GM10266 (cell line): ENCODE measurements around the gene TNFRSF1A.

Experiments used
- DNase-seq: peaks from one replicate; pipeline ENCODE4 v3.0.0; 2012; ENCODE audit errors: extremely low spot score
- TF ChIP-seq, protein P1 (sequence below): IDR thresholded peaks from 2 replicates; pipeline ENCODE4 v1.5.1; 2012; ENCODE audit warnings: mild to moderate bottlenecking, low read depth; ENCODE audit not compliant: control insufficient read depth, insufficient read depth; ENCODE audit errors: missing control alignments

Gene TNFRSF1A

DNA sequence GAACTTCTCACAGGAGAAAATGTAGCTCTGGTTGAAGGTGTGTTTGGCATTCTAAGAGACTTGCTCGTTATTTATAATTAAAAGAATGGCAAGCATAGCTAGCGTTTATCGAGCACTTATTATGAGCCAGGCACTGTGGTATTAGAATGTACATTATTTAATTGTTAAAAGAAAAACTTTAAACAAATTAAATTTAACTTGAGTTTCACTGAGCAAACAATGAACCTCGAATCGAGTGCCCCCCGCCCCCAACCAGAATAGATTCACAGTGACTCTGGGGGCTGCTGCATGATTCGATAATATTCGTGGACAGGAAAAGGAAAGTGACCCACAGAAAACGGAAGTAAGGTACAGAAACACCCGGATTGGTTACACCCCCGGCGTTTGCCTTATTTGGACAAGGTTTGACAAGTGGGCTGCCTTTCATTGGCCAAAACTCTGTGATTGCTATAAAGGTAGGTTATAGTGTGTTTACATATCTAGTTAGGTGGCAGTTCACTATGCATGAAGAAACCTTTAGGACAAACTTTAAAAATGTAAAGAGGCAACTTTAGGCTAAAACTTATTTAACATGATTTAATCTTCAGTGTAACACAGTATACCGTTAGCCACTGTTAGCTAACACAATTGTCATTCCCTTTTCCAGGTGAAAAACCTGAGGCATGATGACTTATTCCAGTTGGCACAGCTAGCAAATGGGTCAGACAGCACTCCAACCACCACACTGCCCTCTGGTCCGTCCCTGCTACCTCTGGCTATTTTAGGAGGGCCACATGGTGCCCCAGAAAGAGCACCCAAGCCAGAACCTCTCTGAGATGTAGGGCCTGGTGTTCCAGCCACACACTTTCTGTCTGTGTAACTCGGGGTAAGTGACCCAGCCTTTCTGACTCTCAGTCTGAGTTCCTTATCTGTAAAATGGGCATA lies 26.4 kb upstream of the TNFRSF1A start:
- DNase-seq: no peak
- TF ChIP-seq, protein P1, sequence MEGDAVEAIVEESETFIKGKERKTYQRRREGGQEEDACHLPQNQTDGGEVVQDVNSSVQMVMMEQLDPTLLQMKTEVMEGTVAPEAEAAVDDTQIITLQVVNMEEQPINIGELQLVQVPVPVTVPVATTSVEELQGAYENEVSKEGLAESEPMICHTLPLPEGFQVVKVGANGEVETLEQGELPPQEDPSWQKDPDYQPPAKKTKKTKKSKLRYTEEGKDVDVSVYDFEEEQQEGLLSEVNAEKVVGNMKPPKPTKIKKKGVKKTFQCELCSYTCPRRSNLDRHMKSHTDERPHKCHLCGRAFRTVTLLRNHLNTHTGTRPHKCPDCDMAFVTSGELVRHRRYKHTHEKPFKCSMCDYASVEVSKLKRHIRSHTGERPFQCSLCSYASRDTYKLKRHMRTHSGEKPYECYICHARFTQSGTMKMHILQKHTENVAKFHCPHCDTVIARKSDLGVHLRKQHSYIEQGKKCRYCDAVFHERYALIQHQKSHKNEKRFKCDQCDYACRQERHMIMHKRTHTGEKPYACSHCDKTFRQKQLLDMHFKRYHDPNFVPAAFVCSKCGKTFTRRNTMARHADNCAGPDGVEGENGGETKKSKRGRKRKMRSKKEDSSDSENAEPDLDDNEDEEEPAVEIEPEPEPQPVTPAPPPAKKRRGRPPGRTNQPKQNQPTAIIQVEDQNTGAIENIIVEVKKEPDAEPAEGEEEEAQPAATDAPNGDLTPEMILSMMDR: no peak

DNA sequence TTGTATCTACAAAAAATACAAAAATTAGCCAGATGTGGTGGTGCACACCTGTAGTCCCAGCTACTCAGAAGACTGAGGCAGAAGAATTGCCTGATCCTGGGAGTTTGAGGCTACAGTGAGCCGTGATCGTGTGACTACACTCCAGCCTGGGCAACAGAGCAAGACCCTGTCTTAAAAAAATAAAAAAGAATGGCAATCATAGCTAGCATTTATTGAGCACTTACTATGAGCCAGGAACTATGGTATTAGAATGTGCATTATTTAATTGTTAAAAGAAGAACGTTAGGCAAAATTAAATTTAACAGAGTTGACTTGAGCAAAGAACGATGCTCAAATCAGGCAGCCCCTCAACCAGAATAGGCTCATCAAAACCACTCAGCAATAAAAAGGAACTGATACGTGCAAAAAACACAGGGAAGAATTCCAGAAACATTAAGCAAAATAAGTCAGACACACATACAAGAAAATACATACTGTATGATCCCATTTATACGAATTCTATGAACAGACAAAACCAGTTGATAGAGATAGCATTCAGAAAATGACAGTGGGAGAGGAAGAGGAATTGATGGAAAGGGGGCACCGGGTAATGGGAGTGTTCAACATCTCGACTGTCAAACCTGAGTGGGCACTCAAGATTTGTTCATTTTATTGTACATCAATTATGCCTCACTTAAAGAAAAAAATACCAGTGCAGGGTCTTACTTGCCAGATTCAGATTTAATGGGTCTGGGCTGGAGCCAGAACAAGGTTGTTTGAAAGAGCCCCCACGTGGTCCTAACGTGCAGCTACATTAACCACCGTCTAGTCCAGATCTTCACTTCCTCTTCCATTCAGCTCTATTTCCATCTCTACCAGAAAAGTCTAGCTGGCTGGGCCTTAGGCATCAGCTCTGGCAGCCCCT lies 25.4 kb upstream of the TNFRSF1A start:
- DNase-seq: peak; percentile 83
- TF ChIP-seq, protein P1: peak; percentile 19

DNA sequence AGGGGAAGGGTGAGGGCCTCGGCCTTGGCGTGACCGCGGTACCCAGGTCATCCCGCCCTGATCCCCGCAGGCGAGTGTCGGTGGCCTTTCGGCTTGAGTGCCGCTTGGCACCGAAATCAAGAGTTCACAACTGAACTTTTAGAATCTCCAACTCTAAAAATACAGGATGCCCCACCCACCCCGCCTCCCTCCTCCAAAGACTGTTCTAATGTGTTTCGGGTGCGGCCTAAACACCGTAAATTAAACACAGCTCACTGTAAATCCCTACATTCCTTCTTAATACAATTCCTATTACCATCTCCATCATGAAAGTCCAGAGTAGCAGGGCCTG lies 22.1 kb upstream of the TNFRSF1A start:
- TF ChIP-seq, protein P1: no peak
- DNase-seq: no peak

DNA sequence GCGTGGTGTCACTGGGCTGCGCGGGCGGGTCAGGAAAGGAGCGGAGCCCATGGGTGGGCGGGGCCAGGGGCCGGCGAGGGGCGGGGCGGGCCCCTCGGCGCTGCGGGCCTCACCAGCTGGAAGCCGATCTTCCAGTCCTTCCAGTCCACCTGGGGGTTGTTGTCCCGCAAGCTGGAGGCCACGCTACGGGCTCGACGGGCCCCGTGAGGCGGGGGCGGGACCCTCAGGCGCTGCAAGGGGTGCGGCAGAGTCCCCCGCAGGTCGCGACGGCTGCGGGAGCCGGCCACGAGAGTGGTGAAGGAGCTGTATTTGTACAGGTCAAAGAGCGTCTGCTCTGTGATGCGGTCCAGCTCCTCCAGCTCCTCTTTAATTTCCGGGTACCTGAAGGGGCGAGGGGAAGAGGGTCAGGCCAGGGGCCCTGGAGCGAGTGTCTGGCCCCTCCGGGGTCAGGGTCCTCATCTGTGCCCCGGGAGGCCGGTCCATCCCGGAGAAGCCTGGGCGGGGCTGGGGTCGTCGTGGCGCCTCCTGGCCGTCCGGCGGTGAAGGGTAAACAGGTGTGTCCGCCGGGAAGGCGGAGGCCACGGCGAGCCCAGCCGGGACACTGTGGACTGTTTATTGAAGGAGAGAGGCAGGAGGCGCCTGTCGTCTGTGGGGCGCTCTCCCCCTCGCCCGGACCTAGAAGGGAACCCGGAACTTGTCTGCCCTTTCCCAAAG lies 21.6 kb upstream of the TNFRSF1A start:
- peak; percentile 83 for DNase-seq
- TF ChIP-seq, protein P1: no peak

DNA sequence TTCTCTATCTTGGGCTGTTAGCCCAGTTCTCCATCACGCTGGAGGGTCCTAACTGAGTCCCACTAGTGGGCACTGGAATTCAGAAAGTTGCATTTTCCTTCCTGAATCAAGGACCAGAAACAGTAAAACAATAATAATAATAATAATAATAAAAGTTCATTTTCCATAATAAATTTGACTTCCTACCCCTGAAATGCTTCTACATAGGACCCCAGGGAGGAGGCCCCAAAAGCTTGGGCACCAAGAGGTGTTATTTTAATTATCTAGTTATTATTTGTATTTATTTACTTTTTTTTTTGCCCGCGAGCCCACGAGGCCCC lies 21.1 kb upstream of the TNFRSF1A start:
- no peak for DNase-seq
- TF ChIP-seq, protein P1: no peak

DNA sequence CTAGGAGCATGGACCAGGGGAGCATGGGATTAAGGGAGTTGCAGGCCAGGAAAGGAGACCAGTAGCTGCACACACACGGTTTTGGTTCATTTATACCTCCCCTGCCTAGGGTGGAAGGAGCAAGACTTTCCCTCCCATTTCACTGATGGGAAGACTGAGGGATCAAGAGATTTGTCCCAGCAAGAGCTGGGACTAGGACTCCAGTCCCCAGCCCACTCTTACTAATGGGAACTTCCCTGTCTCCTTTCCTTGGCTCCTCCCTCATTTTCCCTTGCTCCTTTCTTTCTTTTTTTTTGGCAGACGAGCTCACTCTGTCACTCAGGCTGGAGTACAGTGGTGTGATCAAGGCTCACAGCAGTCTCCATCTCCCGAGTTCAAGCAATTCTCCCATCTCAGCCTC lies 20.5 kb upstream of the TNFRSF1A start:
- no peak for DNase-seq
- TF ChIP-seq, protein P1: no peak
